IMR-90 (cell line): ENCODE measurements around the gene CENPQ. TPM values are rescaled to one million over a fixed set of nuclear protein-coding genes. Genes with fewer than 3 reads are reported as not detected.

Experiments
- ATAC-seq: fragments of 200-7000 bp; cut with Tn5 transposase; 2 replicates; pipeline ENCODE4 v1.9.1; 2020; ENCODE audit warnings: low read depth, mild to moderate bottlenecking, moderate library complexity
- BruUV-seq: library from RNA; stranded (reverse); fragments of 400-500 nt; replicated peaks from 2 replicates; lab custom pipeline; 2021; lab: Mats Ljungman, UMichigan
- CTCF ChIA-PET: fragments of 300-600 bp; formaldehyde crosslinking; extraction: SDS; loops from one replicate; lab custom pipeline; 2021; ENCODE audit warnings: antibody characterized with exemption; lab: Yijun Ruan, JAX
- POLR2A ChIA-PET: fragments of 300-600 bp; sonication (Branson Sonifier 250); formaldehyde crosslinking; loops from one replicate; lab custom pipeline; 2022; ENCODE audit warnings: antibody characterized with exemption; ENCODE audit not compliant: unreplicated experiment; lab: Charles Lee
- DNase-seq: peaks from one replicate; pipeline ENCODE4 v3.0.0; 2013
- H2AFZ ChIP-seq: replicated peaks from 2 replicates; pipeline ENCODE3; 2013; ENCODE audit warnings: low read length, mild to moderate bottlenecking; ENCODE audit not compliant: poor library complexity
- H2AK5ac ChIP-seq: 2 replicates; pipeline ENCODE4 v1.6.1; 2013; ENCODE audit warnings: low read depth, low read length, inconsistent platforms
- H2AK9ac ChIP-seq: replicated peaks from 2 replicates; pipeline ENCODE3; 2013; ENCODE audit warnings: mild to moderate bottlenecking, low read depth, low read length, moderate library complexity; ENCODE audit not compliant: poor library complexity
- H2BK120ac ChIP-seq: 2 replicates; pipeline ENCODE4 v1.6.1; 2013; ENCODE audit warnings: low read depth, low read length, inconsistent platforms
- H2BK15ac ChIP-seq: 3 replicates; pipeline ENCODE4 v1.6.1; 2013; ENCODE audit warnings: low read depth, low read length, inconsistent platforms
- H2BK20ac ChIP-seq: 2 replicates; pipeline ENCODE4 v1.6.1; 2013; ENCODE audit warnings: low read depth, mild to moderate bottlenecking, inconsistent platforms, low read length, moderate library complexity
- H2BK5ac ChIP-seq: 2 replicates; pipeline ENCODE4 v1.6.1; 2013; ENCODE audit warnings: mild to moderate bottlenecking, low read depth, low read length, inconsistent platforms; ENCODE audit not compliant: poor library complexity, severe bottlenecking
- H3K14ac ChIP-seq: replicated peaks from 2 replicates; pipeline ENCODE4 v1.6.1; 2013; ENCODE audit warnings: low read depth, low read length, inconsistent platforms
- H3K18ac ChIP-seq: 2 replicates; pipeline ENCODE4 v1.6.1; 2013; ENCODE audit warnings: low read depth, low read length, control low read depth
- H3K23ac ChIP-seq: 2 replicates; pipeline ENCODE4 v1.6.1; 2013; ENCODE audit warnings: low read depth, low read length, inconsistent platforms
- H3K27ac ChIP-seq: 2 replicates; pipeline ENCODE4 v1.5.1; 2013; ENCODE audit warnings: mild to moderate bottlenecking, control low read depth, low read length; ENCODE audit not compliant: insufficient read depth
- H3K27me3 ChIP-seq: 2 replicates; pipeline ENCODE4 v1.6.1; 2013; ENCODE audit warnings: low read length; ENCODE audit not compliant: control insufficient read depth, insufficient read depth
- H3K36me3 ChIP-seq: 2 replicates; pipeline ENCODE4 v1.6.1; 2013; ENCODE audit warnings: low read length, mixed read lengths; ENCODE audit not compliant: control insufficient read depth, insufficient read depth
- H3K4ac ChIP-seq: 2 replicates; pipeline ENCODE4 v1.6.1; 2013; ENCODE audit warnings: low read depth, low read length, inconsistent platforms
- H3K4me1 ChIP-seq: 2 replicates; pipeline ENCODE4 v1.6.1; 2013; ENCODE audit warnings: low read length, mixed read lengths; ENCODE audit not compliant: control insufficient read depth, insufficient read depth
- H3K4me2 ChIP-seq: 2 replicates; pipeline ENCODE4 v1.6.1; 2013; ENCODE audit warnings: low read depth, mild to moderate bottlenecking, control low read depth, low read length, moderate library complexity
- H3K4me3 ChIP-seq: 2 replicates; pipeline ENCODE4 v1.5.1; 2013; ENCODE audit warnings: low read depth, mild to moderate bottlenecking, control low read depth, low read length, moderate library complexity; ENCODE audit not compliant: insufficient read depth
- H3K56ac ChIP-seq: 2 replicates; pipeline ENCODE4 v1.6.1; 2013; ENCODE audit warnings: low read length, inconsistent platforms; ENCODE audit not compliant: insufficient read depth; ENCODE audit errors: extremely low read depth
- H3K79me1 ChIP-seq, 2 experiments: 2 replicates each; pipeline ENCODE4 v1.6.1; 2013; ENCODE audit warnings: low read length in 2 of 2, inconsistent platforms in 1 of 2, low read depth in 1 of 2
- H3K9ac ChIP-seq: 2 replicates; pipeline ENCODE4 v1.6.1; 2013; ENCODE audit warnings: low read depth, low read length, control low read depth
- H3K9me1 ChIP-seq: 2 replicates; pipeline ENCODE4 v1.6.1; 2013; ENCODE audit warnings: low read length, inconsistent platforms; ENCODE audit not compliant: insufficient read depth
- H3K9me3 ChIP-seq: 2 replicates; pipeline ENCODE4 v1.6.1; 2013; ENCODE audit warnings: low read length; ENCODE audit not compliant: control insufficient read depth, insufficient read depth
- H4K20me1 ChIP-seq: 2 replicates; pipeline ENCODE4 v1.6.1; 2013; ENCODE audit warnings: low read length, inconsistent platforms; ENCODE audit not compliant: insufficient read depth
- H4K5ac ChIP-seq: 2 replicates; pipeline ENCODE4 v1.6.1; 2013; ENCODE audit warnings: mild to moderate bottlenecking, low read depth, low read length, control low read depth
- H4K8ac ChIP-seq, 2 experiments: 2 replicates each; pipeline ENCODE4 v1.6.1; 2013; ENCODE audit warnings: low read depth in 2 of 2, low read length in 2 of 2, control low read depth in 1 of 2, inconsistent platforms in 1 of 2
- H4K91ac ChIP-seq: 2 replicates; pipeline ENCODE4 v1.6.1; 2013; ENCODE audit warnings: low read depth, low read length, inconsistent platforms; ENCODE audit not compliant: insufficient read depth
- BHLHE40 ChIP-seq: fragments of 150-350 bp; IDR thresholded peaks from 2 replicates; pipeline ENCODE4 v1.6.1; 2016; ENCODE audit warnings: mild to moderate bottlenecking, low read depth, low read length
- CHD1 ChIP-seq: IDR thresholded peaks from 2 replicates; pipeline ENCODE4 v1.6.1; 2012; ENCODE audit warnings: low read depth, low read length, improper control_type of control experiment
- MAZ ChIP-seq: IDR thresholded peaks from 2 replicates; pipeline ENCODE4 v1.6.1; 2012; ENCODE audit warnings: low read depth, mild to moderate bottlenecking, low read length, improper control_type of control experiment, moderate library complexity, borderline replicate concordance
- MXI1 ChIP-seq: IDR thresholded peaks from 2 replicates; pipeline ENCODE4 v1.6.1; 2012; ENCODE audit warnings: low read depth, mild to moderate bottlenecking, low read length, moderate library complexity, borderline replicate concordance
- NFE2L2 ChIP-seq: fragments of 150-350 bp; IDR thresholded peaks from 2 replicates; pipeline ENCODE4 v1.6.1; 2016; ENCODE audit warnings: low read depth, mild to moderate bottlenecking, low read length
- RAD21 ChIP-seq: IDR thresholded peaks from 2 replicates; pipeline ENCODE4 v1.6.1; 2012; ENCODE audit warnings: low read length, improper control_type of control experiment
- RCOR1 ChIP-seq: IDR thresholded peaks from 2 replicates; pipeline ENCODE4 v1.6.1; 2012; ENCODE audit warnings: mild to moderate bottlenecking, low read length, improper control_type of control experiment; ENCODE audit not compliant: insufficient replicate concordance
- RFX5 ChIP-seq: IDR thresholded peaks from 2 replicates; pipeline ENCODE4 v1.8.0; 2012; ENCODE audit warnings: low read depth, mild to moderate bottlenecking, low read length, moderate library complexity
- WGBS, 2 experiments: methylation state at CpG; one replicate each; pipeline versions ENCODE4 v1.1.5 to v1.1.7; 2013; ENCODE audit warnings: missing lambda C conversion rate in 2 of 2; ENCODE audit not compliant: insufficient read length in 1 of 2; ENCODE audit errors: extremely low coverage in 2 of 2; 5-methylcytosine and 5-hydroxymethylcytosine counted together
- dilution Hi-C: fragments of 300-500 bp; cut with HindIII; formaldehyde crosslinking; loops from one replicate; pipeline ENCODE4 v1.14.3; 2018; ENCODE audit warnings: low sequenced_read_pairs; ENCODE audit not compliant: unreplicated experiment
- in situ Hi-C: fragments of 300-500 bp; cut with MboI; formaldehyde crosslinking; loops from 3 replicates; pipeline ENCODE4 v1.14.3; 2019; ENCODE audit warnings: low sequenced_read_pairs, inconsistent platforms, mixed read lengths
- intact Hi-C: fragments of 100-400 bp; cut with micrococcal nuclease; formaldehyde crosslinking; loops from 2 replicates; pipeline ENCODE4 v1.10.0; 2022
- polyA plus RNA-seq, 3 experiments: library from polyadenylated mRNA; depleted of rRNA; stranded (reverse); fragments of >200 nt; gene quantifications; 2 replicates each; pipeline ENCODE4 v1.2.3, GENCODE V29; 2012; ENCODE audit warnings: low replicate concordance in 1 of 3
- total RNA-seq: library from RNA; depleted of rRNA; stranded (reverse); fragments of >200 nt; gene quantifications from 2 replicates; pipeline ENCODE4 v1.2.3, GENCODE V29; 2012
- TF ChIP-seq, protein P1 (sequence below): conservative IDR thresholded peaks from 2 replicates; pipeline ENCODE4 v1.5.1; 2012; ENCODE audit warnings: mild to moderate bottlenecking, low read depth, low read length, improper control_type of control experiment
- TF ChIP-seq, protein P2 (sequence below): fragments of 150-350 bp; IDR thresholded peaks from 2 replicates; pipeline ENCODE4 v1.6.1; 2017; ENCODE audit warnings: mild to moderate bottlenecking, antibody characterized with exemption, low read length, low read depth

Gene CENPQ
- total and polyA plus RNA-seq, 2 of the 4 experiments (the other 2 are of a cell fraction) = 2.2 to 3.7 TPM

DNA sequence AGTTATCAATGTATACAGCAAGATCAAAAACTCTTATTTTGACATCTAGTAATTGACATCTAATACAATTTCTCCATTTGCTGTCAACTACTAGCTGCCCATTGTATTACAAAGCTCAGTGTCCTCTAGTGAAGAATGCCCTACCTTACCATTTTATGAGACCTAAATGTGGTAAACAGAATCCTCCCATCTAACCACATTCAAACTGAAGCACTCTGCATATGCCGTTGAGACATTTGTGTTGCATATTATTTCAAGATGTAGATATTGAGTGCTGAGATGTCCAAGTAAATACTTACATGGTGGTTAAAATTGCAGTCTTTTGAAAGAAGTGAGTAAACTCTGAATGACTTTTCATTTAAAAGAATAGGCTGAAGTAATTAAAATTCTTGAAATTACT is 36.0 kb downstream of the CENPQ start:
- H3K4me2 ChIP-seq = no peak overlapping the region
- no peak overlapping the region for H3K56ac ChIP-seq
- ATAC-seq = no peak
- dilution Hi-C loops = no loop called here
- H3K4ac ChIP-seq = no peak overlapping the region
- no peaks in the 10 kb centered on the region for H3K79me1 ChIP-seq
- no CpG with 5 or more reads among the region's 1 CpG for WGBS, 2 experiments
- TF ChIP-seq RAD21 = no peak
- TF ChIP-seq RFX5 = no peak
- TF ChIP-seq, protein P1, sequence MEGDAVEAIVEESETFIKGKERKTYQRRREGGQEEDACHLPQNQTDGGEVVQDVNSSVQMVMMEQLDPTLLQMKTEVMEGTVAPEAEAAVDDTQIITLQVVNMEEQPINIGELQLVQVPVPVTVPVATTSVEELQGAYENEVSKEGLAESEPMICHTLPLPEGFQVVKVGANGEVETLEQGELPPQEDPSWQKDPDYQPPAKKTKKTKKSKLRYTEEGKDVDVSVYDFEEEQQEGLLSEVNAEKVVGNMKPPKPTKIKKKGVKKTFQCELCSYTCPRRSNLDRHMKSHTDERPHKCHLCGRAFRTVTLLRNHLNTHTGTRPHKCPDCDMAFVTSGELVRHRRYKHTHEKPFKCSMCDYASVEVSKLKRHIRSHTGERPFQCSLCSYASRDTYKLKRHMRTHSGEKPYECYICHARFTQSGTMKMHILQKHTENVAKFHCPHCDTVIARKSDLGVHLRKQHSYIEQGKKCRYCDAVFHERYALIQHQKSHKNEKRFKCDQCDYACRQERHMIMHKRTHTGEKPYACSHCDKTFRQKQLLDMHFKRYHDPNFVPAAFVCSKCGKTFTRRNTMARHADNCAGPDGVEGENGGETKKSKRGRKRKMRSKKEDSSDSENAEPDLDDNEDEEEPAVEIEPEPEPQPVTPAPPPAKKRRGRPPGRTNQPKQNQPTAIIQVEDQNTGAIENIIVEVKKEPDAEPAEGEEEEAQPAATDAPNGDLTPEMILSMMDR = no peak
- no peak for TF ChIP-seq MXI1
- no peak for TF ChIP-seq CHD1
- no peak for TF ChIP-seq MAZ
- no peak for TF ChIP-seq RCOR1
- TF ChIP-seq BHLHE40 = no peak
- TF ChIP-seq NFE2L2 = no peak
- TF ChIP-seq, protein P2, sequence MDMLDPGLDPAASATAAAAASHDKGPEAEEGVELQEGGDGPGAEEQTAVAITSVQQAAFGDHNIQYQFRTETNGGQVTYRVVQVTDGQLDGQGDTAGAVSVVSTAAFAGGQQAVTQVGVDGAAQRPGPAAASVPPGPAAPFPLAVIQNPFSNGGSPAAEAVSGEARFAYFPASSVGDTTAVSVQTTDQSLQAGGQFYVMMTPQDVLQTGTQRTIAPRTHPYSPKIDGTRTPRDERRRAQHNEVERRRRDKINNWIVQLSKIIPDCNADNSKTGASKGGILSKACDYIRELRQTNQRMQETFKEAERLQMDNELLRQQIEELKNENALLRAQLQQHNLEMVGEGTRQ = no peak
- no peak overlapping the region for H3K18ac ChIP-seq
- H3K23ac ChIP-seq = no peak overlapping the region
- H2AFZ ChIP-seq = no peak overlapping the region
- H3K9me1 ChIP-seq = no peaks in the 10 kb centered on the region
- no peak overlapping the region for H3K4me3 ChIP-seq
- no peak for DNase-seq
- no peak overlapping the region for H2BK15ac ChIP-seq
- no peak overlapping the region for H4K5ac ChIP-seq
- H2BK20ac ChIP-seq = no peak overlapping the region
- H3K9ac ChIP-seq = no peak overlapping the region
- H3K27ac ChIP-seq = no peak overlapping the region
- ChIA-PET POLR2A (no interaction called here), CTCF (no interaction called here)
- no TSS peak for BruUV-seq
- in situ Hi-C loops = no loop called here
- no peaks in the 10 kb centered on the region for H3K36me3 ChIP-seq
- H4K20me1 ChIP-seq = no peaks in the 10 kb centered on the region
- no peak overlapping the region for H3K14ac ChIP-seq
- H4K8ac ChIP-seq = no peak overlapping the region
- H2AK9ac ChIP-seq = no peak overlapping the region
- no peaks in the 10 kb centered on the region for H3K4me1 ChIP-seq
- H3K27me3 ChIP-seq = no peaks in the 10 kb centered on the region
- H2AK5ac ChIP-seq = no peak overlapping the region
- H2BK120ac ChIP-seq = no peak overlapping the region
- no peak overlapping the region for H4K91ac ChIP-seq
- intact Hi-C loops = no loop called here
- no peaks in the 10 kb centered on the region for H3K9me3 ChIP-seq
- no peak overlapping the region for H2BK5ac ChIP-seq
